OCI-LY3 (cell line): Measurements from ENCODE around the gene NUBPL.

Experiments used
- EZH2phosphoT487 ChIP-seq: fragments of 200-600 bp; shearing (Covaris generic); IDR thresholded peaks from 2 replicates; pipeline ENCODE4 v1.6.1; 2018; ENCODE audit warnings: antibody characterized with exemption, mixed run types, low read depth
- TF ChIP-seq, protein P1 (sequence below): fragments of 200-600, 300-600 bp; sonication (generic); IDR thresholded peaks from 2 replicates; pipeline ENCODE4 v1.5.1; 2014; ENCODE audit warnings: antibody characterized with exemption, low read length, low read depth

DNA sequence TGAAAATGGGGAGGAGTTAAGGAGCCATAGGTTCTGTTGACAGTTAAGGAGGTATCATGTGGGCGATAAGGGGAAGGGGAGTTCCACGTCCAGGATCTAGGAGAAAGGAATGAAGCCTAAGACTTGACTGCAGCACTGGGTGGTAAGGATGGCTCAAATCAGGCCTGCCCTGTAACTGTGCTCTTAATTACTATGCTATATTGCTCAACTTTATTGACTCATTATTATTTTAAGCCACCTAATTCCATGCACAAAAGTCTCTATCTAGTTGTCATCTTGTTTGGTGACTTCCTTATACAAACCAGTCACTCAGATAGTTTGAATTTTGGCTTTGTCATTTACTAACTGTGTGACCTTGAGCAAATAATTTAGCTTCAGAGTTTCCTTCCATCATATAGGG is 273.8 kb downstream of the NUBPL start:
- TF ChIP-seq, protein P1, sequence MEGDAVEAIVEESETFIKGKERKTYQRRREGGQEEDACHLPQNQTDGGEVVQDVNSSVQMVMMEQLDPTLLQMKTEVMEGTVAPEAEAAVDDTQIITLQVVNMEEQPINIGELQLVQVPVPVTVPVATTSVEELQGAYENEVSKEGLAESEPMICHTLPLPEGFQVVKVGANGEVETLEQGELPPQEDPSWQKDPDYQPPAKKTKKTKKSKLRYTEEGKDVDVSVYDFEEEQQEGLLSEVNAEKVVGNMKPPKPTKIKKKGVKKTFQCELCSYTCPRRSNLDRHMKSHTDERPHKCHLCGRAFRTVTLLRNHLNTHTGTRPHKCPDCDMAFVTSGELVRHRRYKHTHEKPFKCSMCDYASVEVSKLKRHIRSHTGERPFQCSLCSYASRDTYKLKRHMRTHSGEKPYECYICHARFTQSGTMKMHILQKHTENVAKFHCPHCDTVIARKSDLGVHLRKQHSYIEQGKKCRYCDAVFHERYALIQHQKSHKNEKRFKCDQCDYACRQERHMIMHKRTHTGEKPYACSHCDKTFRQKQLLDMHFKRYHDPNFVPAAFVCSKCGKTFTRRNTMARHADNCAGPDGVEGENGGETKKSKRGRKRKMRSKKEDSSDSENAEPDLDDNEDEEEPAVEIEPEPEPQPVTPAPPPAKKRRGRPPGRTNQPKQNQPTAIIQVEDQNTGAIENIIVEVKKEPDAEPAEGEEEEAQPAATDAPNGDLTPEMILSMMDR: no peak
- no peak for TF ChIP-seq EZH2phosphoT487
